ENCODE data around the gene HACL1.
A peak's percentile ranks its signal among the peaks of the same experiment; 100 is the strongest.
"Not testable (repeated sequence)": the region's sequence is repeated elsewhere in the genome, so short reads cannot be mapped to it uniquely, and the experiment has no call there.

Gene HACL1

DNA sequence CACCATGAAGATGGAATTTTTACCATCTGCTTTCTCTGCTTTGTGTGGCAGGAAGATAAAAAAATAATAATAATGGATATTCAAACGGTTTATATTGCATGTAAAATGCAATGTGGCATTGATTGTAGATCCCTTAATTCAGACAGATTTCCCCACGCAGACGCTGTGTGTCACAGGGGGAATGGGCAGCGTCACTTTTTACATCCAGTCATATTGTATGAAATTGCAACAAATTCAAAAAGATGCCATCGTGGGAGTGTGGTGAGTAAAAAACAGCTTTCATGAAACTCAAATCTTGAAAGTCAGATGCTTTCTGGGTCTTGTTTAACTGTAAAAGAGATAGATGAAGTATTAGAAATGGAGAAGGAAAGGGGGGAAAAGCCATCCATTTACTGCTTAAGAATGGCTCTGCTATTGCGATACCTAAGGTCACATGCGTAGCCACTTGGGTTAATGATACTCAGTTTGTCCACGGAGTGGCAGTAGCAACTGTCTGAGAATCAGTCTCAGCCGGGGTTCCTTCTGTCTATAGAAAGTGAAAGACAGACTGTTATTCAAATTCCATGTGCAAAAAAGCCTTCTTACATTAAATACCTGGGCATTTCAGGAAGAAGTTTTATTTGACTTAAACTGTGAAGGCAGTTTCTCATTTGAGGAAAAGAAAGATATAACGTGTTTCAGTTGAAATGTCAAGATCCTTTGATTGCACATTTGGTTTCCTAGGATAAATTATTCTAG, 28.7 kb upstream of the HACL1 start:
- TF ChIP-seq, protein P1, sequence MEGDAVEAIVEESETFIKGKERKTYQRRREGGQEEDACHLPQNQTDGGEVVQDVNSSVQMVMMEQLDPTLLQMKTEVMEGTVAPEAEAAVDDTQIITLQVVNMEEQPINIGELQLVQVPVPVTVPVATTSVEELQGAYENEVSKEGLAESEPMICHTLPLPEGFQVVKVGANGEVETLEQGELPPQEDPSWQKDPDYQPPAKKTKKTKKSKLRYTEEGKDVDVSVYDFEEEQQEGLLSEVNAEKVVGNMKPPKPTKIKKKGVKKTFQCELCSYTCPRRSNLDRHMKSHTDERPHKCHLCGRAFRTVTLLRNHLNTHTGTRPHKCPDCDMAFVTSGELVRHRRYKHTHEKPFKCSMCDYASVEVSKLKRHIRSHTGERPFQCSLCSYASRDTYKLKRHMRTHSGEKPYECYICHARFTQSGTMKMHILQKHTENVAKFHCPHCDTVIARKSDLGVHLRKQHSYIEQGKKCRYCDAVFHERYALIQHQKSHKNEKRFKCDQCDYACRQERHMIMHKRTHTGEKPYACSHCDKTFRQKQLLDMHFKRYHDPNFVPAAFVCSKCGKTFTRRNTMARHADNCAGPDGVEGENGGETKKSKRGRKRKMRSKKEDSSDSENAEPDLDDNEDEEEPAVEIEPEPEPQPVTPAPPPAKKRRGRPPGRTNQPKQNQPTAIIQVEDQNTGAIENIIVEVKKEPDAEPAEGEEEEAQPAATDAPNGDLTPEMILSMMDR (IDR thresholded peaks at IDR 0.05; ENCODE audit: insufficient read depth, low read depth, low read length, missing control alignments) = peak; percentile 82
- no peak overlapping the region for H3K4me3 ChIP-seq (ENCODE audit: low read length)
- DNase-seq (ENCODE audit: low read depth) = peak; percentile 84

DNA sequence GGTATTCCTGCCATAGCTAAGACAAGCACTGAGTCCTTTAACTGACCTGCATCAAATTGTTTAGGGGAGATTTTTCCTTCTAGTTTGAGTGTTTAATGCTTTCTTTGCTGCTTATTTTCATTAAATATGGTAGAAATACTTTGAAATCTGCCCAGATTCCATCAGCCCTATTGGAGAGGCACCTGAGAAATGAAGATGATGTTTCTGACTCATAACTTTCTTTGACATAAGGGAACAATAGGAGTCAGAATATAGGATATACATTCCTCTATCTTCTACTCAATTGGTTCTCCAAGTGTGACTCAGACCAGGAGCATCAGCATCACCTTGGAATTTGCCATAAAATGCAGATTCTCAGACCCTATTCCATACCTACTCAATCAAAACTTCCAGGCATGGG, 27.6 kb upstream of the HACL1 start:
- H3K4me3 ChIP-seq (ENCODE audit: low read length) = no peak overlapping the region
- DNase-seq (ENCODE audit: low read depth) = no peak
- TF ChIP-seq, protein P1 (IDR thresholded peaks at IDR 0.05; ENCODE audit: insufficient read depth, low read depth, low read length, missing control alignments) = no peak

DNA sequence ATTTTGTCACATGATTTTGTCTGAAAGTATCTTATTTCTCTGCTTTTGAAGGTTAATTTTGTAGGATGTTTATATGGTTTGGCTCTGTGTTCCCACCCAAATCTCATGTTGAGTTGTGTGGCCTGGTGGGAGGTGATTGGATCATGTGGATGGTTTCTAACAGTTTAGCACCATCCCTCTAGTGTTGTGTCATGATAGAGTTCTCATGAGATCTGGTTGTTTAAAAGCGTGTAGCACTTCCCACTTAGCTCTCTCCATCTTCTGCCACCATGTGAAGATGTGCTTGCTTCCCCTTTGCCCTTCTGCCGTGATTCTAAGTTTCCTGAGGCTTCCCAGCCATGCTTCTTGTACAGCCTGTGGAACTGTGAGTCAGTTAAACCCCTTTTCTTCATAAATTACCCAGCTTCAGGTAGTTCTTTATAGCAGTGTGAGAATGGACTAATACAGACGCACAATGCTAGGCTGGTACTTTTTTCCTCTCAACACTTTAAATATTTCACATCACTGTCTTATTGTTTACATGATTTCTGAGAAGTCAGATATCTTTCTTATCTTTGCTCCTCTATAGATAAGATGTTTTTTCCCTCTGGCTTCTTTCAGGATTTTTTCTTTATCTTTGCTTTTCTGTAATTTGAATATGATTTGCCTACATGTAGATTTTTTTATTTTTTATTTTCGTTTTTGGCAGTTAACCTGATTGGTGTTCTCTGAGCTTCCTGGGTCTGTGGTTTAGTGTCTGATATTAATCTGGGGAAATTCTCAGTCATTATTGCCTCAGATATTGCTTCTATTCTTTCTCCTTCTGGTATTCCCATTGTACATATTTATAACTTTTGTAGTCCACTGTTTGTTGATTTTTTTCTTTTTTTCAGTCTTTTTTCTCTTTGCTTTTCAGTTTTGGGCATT, 22.4 kb upstream of the HACL1 start:
- no peak overlapping the region for H3K4me3 ChIP-seq (ENCODE audit: low read length)
- DNase-seq (ENCODE audit: low read depth) = no peak
- TF ChIP-seq, protein P1 (IDR thresholded peaks at IDR 0.05; ENCODE audit: insufficient read depth, low read depth, low read length, missing control alignments) = no peak

- DNase-seq (ENCODE audit: low read depth); H3K4me3 ChIP-seq (ENCODE audit: low read length): not testable (repeated sequence)
Observed at GRCh38 chr3:15619659-15620464, 18.5 kb upstream of the HACL1 start.

DNA sequence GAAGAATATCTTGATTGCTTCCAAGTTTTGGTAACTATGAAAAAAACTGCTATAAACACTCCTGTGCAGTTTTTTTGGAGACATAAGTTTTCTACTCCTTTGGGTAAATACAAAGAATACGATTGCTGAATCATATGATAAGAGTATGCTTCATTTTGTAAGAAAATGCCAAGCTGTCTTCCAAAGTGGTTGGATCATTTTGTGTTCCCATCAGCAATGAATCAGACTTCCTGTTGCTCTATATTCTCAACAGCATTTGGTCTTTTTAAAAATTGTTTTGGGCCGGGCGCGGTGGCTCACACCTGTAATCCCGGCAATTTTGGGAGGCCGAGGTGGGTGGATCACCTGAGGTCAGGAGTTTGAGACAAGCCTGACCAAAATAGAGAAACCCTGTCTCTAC, 14.7 kb upstream of the HACL1 start:
- peak; percentile 46 for DNase-seq (ENCODE audit: low read depth)
- TF ChIP-seq, protein P1 (IDR thresholded peaks at IDR 0.05; ENCODE audit: insufficient read depth, low read depth, low read length, missing control alignments) = no peak
- H3K4me3 ChIP-seq (ENCODE audit: low read length) = no peak overlapping the region

DNA sequence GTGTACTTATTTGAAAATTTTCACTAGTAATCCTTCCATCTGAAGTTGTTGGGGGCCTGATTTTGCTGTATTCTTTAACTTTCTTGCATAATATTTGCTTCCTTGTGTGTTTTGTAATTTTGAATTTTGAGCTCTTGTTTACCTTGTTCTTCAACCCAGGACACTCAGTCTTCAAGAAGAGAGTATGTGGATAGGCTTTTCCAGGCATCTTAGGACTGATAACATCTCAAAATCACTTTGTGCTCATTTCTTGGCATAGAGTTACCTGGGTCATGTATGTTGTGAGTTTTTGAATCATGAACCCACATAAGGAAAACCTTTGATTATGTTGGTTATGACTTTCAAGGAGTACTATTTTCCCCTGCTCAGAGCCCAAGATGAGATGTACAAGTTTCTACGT, 13.6 kb upstream of the HACL1 start:
- no peak overlapping the region for H3K4me3 ChIP-seq (ENCODE audit: low read length)
- TF ChIP-seq, protein P1 (IDR thresholded peaks at IDR 0.05; ENCODE audit: insufficient read depth, low read depth, low read length, missing control alignments) = no peak
- no peak for DNase-seq (ENCODE audit: low read depth)

DNA sequence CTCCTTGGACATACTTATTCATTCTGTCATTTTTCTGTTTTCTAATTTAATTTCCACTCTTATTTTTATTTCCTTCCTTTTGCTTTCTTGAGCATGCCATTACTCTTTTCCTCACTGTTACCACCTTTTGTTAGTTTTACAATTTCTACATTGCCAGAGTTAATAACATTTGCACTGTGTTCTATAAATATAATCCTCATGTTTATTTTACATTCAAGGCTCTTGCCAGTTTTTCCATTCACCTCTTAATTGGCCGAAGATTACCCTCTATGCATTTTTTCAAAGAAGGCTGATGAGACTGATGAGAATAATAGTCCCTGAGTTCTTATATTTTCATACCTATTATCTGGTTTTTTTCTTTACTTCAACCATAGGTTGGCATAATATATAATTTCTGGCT, 10.6 kb upstream of the HACL1 start:
- DNase-seq (ENCODE audit: low read depth) = no peak
- TF ChIP-seq, protein P1 (IDR thresholded peaks at IDR 0.05; ENCODE audit: insufficient read depth, low read depth, low read length, missing control alignments) = no peak
- H3K4me3 ChIP-seq (ENCODE audit: low read length) = no peak overlapping the region

All from epithelial cell of esophagus (primary cell).